HUES48 (cell line): ENCODE measurements around the gene NPPA.

ENCODE experiments used
- H3K27ac ChIP-seq: one replicate; pipeline ENCODE4 v1.7.0; 2013; ENCODE audit warnings: low read depth, low read length, inconsistent platforms
- H3K27me3 ChIP-seq: 2 replicates; pipeline ENCODE4 v1.6.1; 2013; ENCODE audit warnings: mild to moderate bottlenecking, low read length; ENCODE audit not compliant: control insufficient read depth, insufficient read depth
- H3K36me3 ChIP-seq: 2 replicates; pipeline ENCODE4 v1.6.1; 2013; ENCODE audit warnings: low read length; ENCODE audit not compliant: control insufficient read depth, insufficient read depth
- H3K4me1 ChIP-seq: 2 replicates; pipeline ENCODE4 v1.6.1; 2013; ENCODE audit warnings: mild to moderate bottlenecking, low read length; ENCODE audit not compliant: control insufficient read depth, insufficient read depth
- H3K4me3 ChIP-seq: 2 replicates; pipeline ENCODE4 v1.5.1; 2013; ENCODE audit warnings: mild to moderate bottlenecking, low read depth, low read length
- H3K9ac ChIP-seq: 2 replicates; pipeline ENCODE4 v1.6.1; 2013; ENCODE audit warnings: mild to moderate bottlenecking, low read depth, low read length, moderate library complexity
- H3K9me3 ChIP-seq: 2 replicates; pipeline ENCODE4 v1.6.1; 2013; ENCODE audit warnings: low read length; ENCODE audit not compliant: control insufficient read depth, insufficient read depth

The NPPA gene

GRCh38 chr1:11796036-11796828 is 51.4 kb downstream of the NPPA start:
- Histone ChIP-seq H3K27me3 (no peaks in the 10 kb centered on the region), H3K4me3 (no peak overlapping the region), H3K9ac (no peak overlapping the region), H3K36me3 (peaks cover 61% of the 10 kb centered on the region), H3K9me3 (no peaks in the 10 kb centered on the region), H3K27ac (no peak overlapping the region), H3K4me1 (no peaks in the 10 kb centered on the region)
